ENCODE results near the gene NTM. TPM values are rescaled to one million over a fixed set of nuclear protein-coding genes. Genes with fewer than 3 reads are reported as not detected.
A peak's percentile ranks its signal among the peaks of the same experiment; 100 is the strongest.

NTM gene
- total RNA-seq, 2 donors from 2014 or later: not detected

- DNase-seq (no peak), ATAC-seq (replicated peaks in 1 of 2) (no peak)
- Mint-ChIP-seq H3K27me3 (ENCODE audit: low read depth) (peaks cover 7% of the 10 kb centered on the region), H3K27ac (no peak overlapping the region), H3K4me1 (ENCODE audit: low read depth) (no peaks in the 10 kb centered on the region), H3K36me3 (ENCODE audit: insufficient read depth in 2 of 2) (no peaks in the 10 kb centered on the region), H3K9me3 (no peaks in the 10 kb centered on the region), H3K4me3 (no peak overlapping the region)
Observed at GRCh38 chr11:131687291-131688047, 317.1 kb downstream of the NTM start.

DNA sequence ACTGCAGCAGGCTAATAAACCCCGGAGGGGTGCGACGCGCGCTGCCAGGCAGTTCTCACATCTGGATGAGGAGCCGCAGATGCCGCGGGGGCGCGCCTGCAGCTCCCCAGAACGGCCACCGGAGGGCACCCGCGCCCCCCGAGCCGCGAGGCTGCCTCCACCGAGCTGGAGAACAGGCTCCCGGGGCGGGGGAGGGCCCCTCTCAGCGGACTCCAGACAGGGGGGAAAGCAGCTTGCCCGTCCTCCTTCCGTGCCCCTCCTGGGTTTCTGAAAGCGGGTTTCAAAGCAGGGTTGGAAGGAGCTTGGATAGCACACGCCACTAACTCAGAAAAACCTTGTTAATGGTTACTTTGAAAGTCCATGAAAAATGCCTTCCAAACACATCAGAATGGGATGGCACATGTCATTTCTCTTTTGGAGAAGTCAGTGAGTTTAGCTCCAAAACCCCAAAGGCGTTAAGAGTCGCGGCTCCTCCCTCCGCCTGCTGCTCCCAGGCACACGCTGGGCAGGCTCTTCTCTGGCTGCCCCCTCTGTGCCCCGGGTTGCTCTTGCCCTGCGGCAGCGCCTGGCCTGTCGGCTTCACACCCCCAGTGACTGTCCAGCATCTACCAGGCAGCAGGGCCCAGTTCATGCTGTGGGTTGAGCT lies 317.8 kb downstream of the NTM start:
- Mint-ChIP-seq H3K9me3 (no peaks in the 10 kb centered on the region), H3K27ac (no peak overlapping the region), H3K27me3 (ENCODE audit: low read depth) (peaks cover 7% of the 10 kb centered on the region), H3K36me3 (ENCODE audit: insufficient read depth in 2 of 2) (no peaks in the 10 kb centered on the region), H3K4me1 (ENCODE audit: low read depth) (no peaks in the 10 kb centered on the region), H3K4me3 (no peak overlapping the region)
- ATAC-seq (replicated peaks in 1 of 2): peak in 1 of 2 donors; percentile 41
- DNase-seq: peak; percentile 30 to 61

- H3K9me3 Mint-ChIP-seq: no peaks in the 10 kb centered on the region
- no peaks in the 10 kb centered on the region for H3K4me1 Mint-ChIP-seq (ENCODE audit: low read depth)
- no peak overlapping the region for H3K27ac Mint-ChIP-seq
- ATAC-seq (replicated peaks in 1 of 2) (no peak), DNase-seq (no peak)
- H3K27me3 Mint-ChIP-seq (ENCODE audit: low read depth): peaks cover 11% of the 10 kb centered on the region
- H3K4me3 Mint-ChIP-seq: no peak overlapping the region
- no peaks in the 10 kb centered on the region for H3K36me3 Mint-ChIP-seq (ENCODE audit: insufficient read depth in 2 of 2)
Observed at GRCh38 chr11:131689049-131689925, 318.9 kb downstream of the NTM start.

GRCh38 chr11:131690362-131690761 lies 319.9 kb downstream of the NTM start:
- Mint-ChIP-seq H3K9me3 (no peaks in the 10 kb centered on the region), H3K4me1 (ENCODE audit: low read depth) (peaks cover 5% of the 10 kb centered on the region), H3K36me3 (ENCODE audit: insufficient read depth in 2 of 2) (no peaks in the 10 kb centered on the region), H3K27me3 (ENCODE audit: low read depth) (peaks cover 16% of the 10 kb centered on the region), H3K27ac (no peak overlapping the region), H3K4me3 (peak overlapping the region in 1 of 2 donors; percentile 15)
- ATAC-seq (replicated peaks in 1 of 2) (no peak), DNase-seq (no peak)

DNA sequence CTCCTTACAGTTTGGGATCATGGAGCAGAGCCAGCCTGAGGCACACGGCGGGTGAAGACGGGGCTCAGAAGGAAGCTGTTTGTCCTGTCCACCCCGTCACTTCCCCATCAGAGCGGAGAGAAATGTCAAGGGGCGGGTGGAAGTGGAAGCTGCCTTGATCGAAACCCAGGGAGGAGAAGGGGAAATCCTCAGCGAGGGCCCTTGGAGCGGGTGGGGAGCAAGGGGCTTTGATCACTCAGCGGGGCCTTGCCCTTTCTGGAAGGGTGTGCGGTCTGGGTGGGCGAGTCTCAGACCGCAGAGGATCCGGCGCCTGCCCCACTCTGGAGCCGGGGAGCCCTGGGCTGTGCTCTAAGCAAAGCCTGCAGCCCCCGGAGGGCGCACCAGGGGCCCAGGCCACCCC lies 320.4 kb downstream of the NTM start:
- Mint-ChIP-seq H3K27ac (no peak overlapping the region), H3K4me1 (ENCODE audit: low read depth) (peaks cover 5% of the 10 kb centered on the region), H3K27me3 (ENCODE audit: low read depth) (peaks cover 20% of the 10 kb centered on the region), H3K36me3 (ENCODE audit: insufficient read depth in 2 of 2) (no peaks in the 10 kb centered on the region), H3K9me3 (no peaks in the 10 kb centered on the region), H3K4me3 (peak overlapping the region in 1 of 2 donors; percentile 15)
- ATAC-seq (replicated peaks in 1 of 2) (no peak), DNase-seq (no peak)

DNA sequence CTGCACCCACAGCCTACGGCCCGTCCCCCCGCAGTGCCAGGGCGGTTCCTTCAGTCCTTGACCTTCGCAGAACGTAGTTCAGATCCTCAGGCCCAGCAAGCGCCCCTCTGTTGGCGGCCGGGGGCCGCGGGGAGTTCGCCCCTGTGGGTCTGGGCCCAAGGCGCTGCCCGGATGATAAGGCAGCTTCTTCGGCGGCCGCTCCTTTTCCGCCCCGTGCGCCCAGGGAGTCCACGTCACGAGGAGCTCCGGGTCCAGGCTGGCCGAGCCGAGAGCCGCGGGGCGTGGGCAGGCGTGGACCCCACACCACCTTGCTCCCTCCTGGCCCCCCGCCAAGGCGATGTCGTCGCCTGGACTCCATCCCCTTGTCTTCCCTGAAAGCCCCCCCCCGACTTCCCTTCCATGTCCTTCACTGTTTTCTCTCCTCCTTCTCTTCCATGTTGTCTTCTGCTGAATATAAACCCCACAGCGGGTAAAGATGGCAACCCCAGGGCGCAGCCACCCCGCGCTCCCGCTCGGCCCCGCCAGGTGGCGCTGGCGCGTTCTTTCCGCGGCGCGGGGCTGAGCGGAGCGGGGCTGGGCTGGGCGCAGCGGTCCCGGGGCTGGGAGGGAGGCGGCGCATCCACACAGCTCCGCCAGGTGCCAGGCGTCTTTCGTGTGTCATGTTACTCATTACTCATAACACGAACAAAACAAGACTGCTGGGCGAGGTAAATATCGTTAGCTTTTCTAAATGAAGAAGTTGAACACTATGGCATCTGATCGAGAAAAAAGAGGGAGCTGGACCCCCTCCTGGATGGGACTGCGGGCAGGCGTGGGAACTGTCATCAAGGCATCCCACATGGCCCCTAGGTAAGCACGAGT lies 321.0 kb downstream of the NTM start:
- H3K4me1 Mint-ChIP-seq (ENCODE audit: low read depth): peaks cover 5% of the 10 kb centered on the region
- no peak overlapping the region for H3K4me3 Mint-ChIP-seq
- peak; percentile 86 to 87 for ATAC-seq (replicated peaks in 1 of 2)
- no peaks in the 10 kb centered on the region for H3K36me3 Mint-ChIP-seq (ENCODE audit: insufficient read depth in 2 of 2)
- no peak overlapping the region for H3K27ac Mint-ChIP-seq
- peak; percentile 43 to 49 for DNase-seq
- H3K9me3 Mint-ChIP-seq: no peaks in the 10 kb centered on the region
- H3K27me3 Mint-ChIP-seq (ENCODE audit: low read depth): peaks cover 24% of the 10 kb centered on the region

DNA sequence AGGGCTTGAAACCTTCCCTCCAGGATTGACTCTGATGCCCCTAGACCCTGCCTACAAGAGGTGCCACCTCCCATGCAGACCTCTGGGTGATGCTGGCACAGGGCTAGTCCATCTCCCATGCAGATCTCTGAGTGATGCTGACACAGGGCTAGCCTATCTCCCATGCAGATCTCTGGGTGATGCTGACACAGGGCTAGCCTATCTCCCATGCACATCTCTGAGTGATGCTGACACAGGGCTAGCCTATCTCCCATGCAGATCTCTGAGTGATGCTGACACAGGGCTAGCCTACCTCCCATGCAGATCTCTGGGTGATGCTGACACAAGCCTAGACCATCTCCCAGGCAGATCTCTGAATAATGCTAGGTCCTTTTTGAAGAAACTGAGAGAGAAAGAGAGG lies 321.7 kb downstream of the NTM start:
- no peak for DNase-seq
- Mint-ChIP-seq H3K4me1 (ENCODE audit: low read depth) (peaks cover 5% of the 10 kb centered on the region), H3K27me3 (ENCODE audit: low read depth) (peaks cover 24% of the 10 kb centered on the region), H3K27ac (no peak overlapping the region), H3K36me3 (ENCODE audit: insufficient read depth in 2 of 2) (no peaks in the 10 kb centered on the region), H3K9me3 (no peaks in the 10 kb centered on the region), H3K4me3 (no peak overlapping the region)
- ATAC-seq (replicated peaks in 1 of 2): peak; percentile 11 to 16

- H3K27ac Mint-ChIP-seq: no peak overlapping the region
- H3K36me3 Mint-ChIP-seq (ENCODE audit: insufficient read depth in 2 of 2): no peaks in the 10 kb centered on the region
- no peaks in the 10 kb centered on the region for H3K9me3 Mint-ChIP-seq
- ATAC-seq (replicated peaks in 1 of 2) (no peak), DNase-seq (no peak)
- peaks cover 24% of the 10 kb centered on the region for H3K27me3 Mint-ChIP-seq (ENCODE audit: low read depth)
- H3K4me3 Mint-ChIP-seq: no peak overlapping the region
- H3K4me1 Mint-ChIP-seq (ENCODE audit: low read depth): peaks cover 5% of the 10 kb centered on the region
Observed at GRCh38 chr11:131692961-131693360, 322.5 kb downstream of the NTM start.

- no peak overlapping the region for H3K27ac Mint-ChIP-seq
- DNase-seq (no peak), ATAC-seq (replicated peaks in 1 of 2) (no peak)
- H3K4me1 Mint-ChIP-seq (ENCODE audit: low read depth): peaks cover 5% of the 10 kb centered on the region
- H3K4me3 Mint-ChIP-seq: no peak overlapping the region
- no peaks in the 10 kb centered on the region for H3K9me3 Mint-ChIP-seq
- no peaks in the 10 kb centered on the region for H3K36me3 Mint-ChIP-seq (ENCODE audit: insufficient read depth in 2 of 2)
- H3K27me3 Mint-ChIP-seq (ENCODE audit: low read depth): peaks cover 25% of the 10 kb centered on the region
Observed at GRCh38 chr11:131693756-131694155, 323.3 kb downstream of the NTM start.

GRCh38 chr11:131694526-131695424 lies 324.4 kb downstream of the NTM start:
- ATAC-seq (replicated peaks in 1 of 2): peak; percentile 50 to 68

GRCh38 chr11:131695889-131696429 lies 325.5 kb downstream of the NTM start:
- peaks cover 0 to 1% of the 10 kb centered on the region in 2 donors for H3K9me3 Mint-ChIP-seq
- peaks cover 5% of the 10 kb centered on the region for H3K4me1 Mint-ChIP-seq (ENCODE audit: low read depth)
- H3K27me3 Mint-ChIP-seq (ENCODE audit: low read depth): peaks cover 23% of the 10 kb centered on the region
- H3K27ac Mint-ChIP-seq: no peak overlapping the region
- DNase-seq: no peak
- H3K4me3 Mint-ChIP-seq: no peak overlapping the region
- no peak for ATAC-seq (replicated peaks in 1 of 2)
- peaks cover 0 to 1% of the 10 kb centered on the region in 2 donors for H3K36me3 Mint-ChIP-seq (ENCODE audit: insufficient read depth in 2 of 2)

More at GRCh38 chr11:131694526-131695424, 324.4 kb downstream of the NTM start:
- H3K27ac Mint-ChIP-seq: no peak overlapping the region
- peaks cover 0 to 1% of the 10 kb centered on the region in 2 donors for H3K9me3 Mint-ChIP-seq
- DNase-seq: peak; percentile 62 to 75
- H3K36me3 Mint-ChIP-seq (ENCODE audit: insufficient read depth in 2 of 2): peaks cover 0 to 1% of the 10 kb centered on the region in 2 donors
- H3K27me3 Mint-ChIP-seq (ENCODE audit: low read depth): peaks cover 29% of the 10 kb centered on the region
- H3K4me1 Mint-ChIP-seq (ENCODE audit: low read depth): peaks cover 5% of the 10 kb centered on the region
- H3K4me3 Mint-ChIP-seq: no peak overlapping the region

Data from activated T-cell treated with anti-CD3 and anti-CD28 coated beads, Interleukin-2, amount 50 U/mL, for 72 hours (primary cell).